ENCODE measurements around the gene TFCP2L1. TPM values are rescaled to one million over a fixed set of nuclear protein-coding genes. Genes with fewer than 3 reads are reported as not detected.

The TFCP2L1 gene
- total and polyA plus RNA-seq, 2 donors (not counting 3 experiments of a cell fraction or from before 2014, with no cell fraction given): not detected

GRCh38 chr2:121273116-121273515, 11.9 kb downstream of the TFCP2L1 start:
- ChIA-PET CTCF (no interaction called here), POLR2A (no interaction called here)
- DNase-seq (ENCODE audit: low read depth, low spot score) (no peak), FAIRE-seq (no peak)
- peaks cover 6 to 8% of the 10 kb centered on the region in 2 experiments for H3K27me3 ChIP-seq (ENCODE audit: control insufficient read depth in 2 of 2, insufficient read depth in 2 of 2, low read length in 2 of 2)
- no peak overlapping the region for H3K27ac ChIP-seq (ENCODE audit: insufficient read depth, low read depth, low read length)
- H3K4me2 ChIP-seq (ENCODE audit: insufficient read depth, low read length): no peak overlapping the region
- H3K4me1 ChIP-seq (ENCODE audit: control insufficient read depth, extremely low read depth, insufficient read depth, low read length): no peaks in the 10 kb centered on the region
- no peaks in the 10 kb centered on the region for H3K36me3 ChIP-seq (ENCODE audit: control insufficient read depth in 2 of 2, extremely low read depth in 1 of 2, insufficient read depth in 2 of 2, low read length in 2 of 2)
- no peaks in the 10 kb centered on the region for H4K20me1 ChIP-seq (replicated peaks; ENCODE audit: control insufficient read depth, extremely low read depth, insufficient read depth, low read length)
- dilution Hi-C loops (cut with MboI; ENCODE audit: extremely low pct_ligation_motif_present, low sequenced_read_pairs): no loop called here
- intact Hi-C loops (cut with micrococcal nuclease): no loop called here
- H3K9me1 ChIP-seq (replicated peaks; ENCODE audit: control insufficient read depth, extremely low read depth, insufficient read depth, low read length): no peaks in the 10 kb centered on the region
- no peak overlapping the region for H2AFZ ChIP-seq (ENCODE audit: low read depth, low read length)
- no peak for TF ChIP-seq POLR2AphosphoS5 (IDR thresholded peaks at IDR 0.05; ENCODE audit: insufficient read depth, low read depth, low read length)
- no peak for TF ChIP-seq MAX (IDR thresholded peaks at IDR 0.05; ENCODE audit: insufficient read depth, insufficient read length)
- TF ChIP-seq EZH2 (IDR thresholded peaks at IDR 0.05; ENCODE audit: borderline replicate concordance, low read depth, low read length, severe bottlenecking): no peak
- no peak for TF ChIP-seq POLR2A (IDR thresholded peaks at IDR 0.05; ENCODE audit: low read depth, low read length)
- TF ChIP-seq GATA2 (IDR thresholded peaks at IDR 0.05; ENCODE audit: insufficient read depth, insufficient read length, low read depth, low read length): no peak
- TF ChIP-seq CTCF (IDR thresholded peaks at IDR 0.05; ENCODE audit: extremely low read depth in 1 of 2, insufficient read depth in 1 of 2, low read depth in 1 of 2, low read length in 2 of 2): no peak
- TF ChIP-seq JUN (IDR thresholded peaks at IDR 0.05; ENCODE audit: borderline replicate concordance, insufficient read depth, insufficient read length, low read depth): no peak
- TF ChIP-seq MYC (IDR thresholded peaks at IDR 0.05; ENCODE audit: low read depth, low read length): no peak
- TF ChIP-seq FOS (IDR thresholded peaks at IDR 0.05; ENCODE audit: borderline replicate concordance, insufficient read depth, low read length): no peak
- H3K9ac ChIP-seq (replicated peaks; ENCODE audit: extremely low read depth, insufficient read depth, low read length): no peak overlapping the region
- no peak overlapping the region for H3K4me3 ChIP-seq (replicated peaks in 1 of 3; ENCODE audit: insufficient read depth in 1 of 3, low read depth in 1 of 3, low read length in 3 of 3)
- H3K79me2 ChIP-seq (ENCODE audit: control insufficient read depth, insufficient read depth, low read length): no peaks in the 10 kb centered on the region
- no peaks in the 10 kb centered on the region for H3K9me3 ChIP-seq (replicated peaks; ENCODE audit: control insufficient read depth, insufficient read depth, low read length)
- no TSS peak for BruUV-seq (replicated peaks)

Data from endothelial cell of umbilical vein (primary cell).